Measurements from ENCODE around the gene TLE6.
"Not testable (repeated sequence)": the region's sequence is repeated elsewhere in the genome, so short reads cannot be mapped to it uniquely, and the experiment has no call there.

The TLE6 gene

GRCh38 chr19:2977001-2977745, at the start of gene TLE6:
TSS of gene TLE6 (plus strand) at chr19:2977564. CDS start at chr19:2978234, 670 bp downstream.
- DNase-seq (ENCODE audit: low spot score) = peak; percentile 95

GRCh38 chr19:2933490-2933910, 43.9 kb upstream of the TLE6 start:
- DNase-seq (ENCODE audit: low spot score) = no peak

GRCh38 chr19:2935863-2936262, 41.5 kb upstream of the TLE6 start:
- not testable (repeated sequence) for DNase-seq (ENCODE audit: low spot score)

GRCh38 chr19:2942928-2943640, 34.3 kb upstream of the TLE6 start:
- no peak for DNase-seq (ENCODE audit: low spot score)

- DNase-seq (ENCODE audit: low spot score) = no peak
Measured at GRCh38 chr19:2944403-2944774, 33.0 kb upstream of the TLE6 start.

- DNase-seq (ENCODE audit: low spot score) = peak; percentile 99
Measured at GRCh38 chr19:2944775-2945574, 32.4 kb upstream of the TLE6 start, which contains the start of gene ZNF77. TSS of gene ZNF77 (minus strand) at chr19:2944971. CDS start at chr19:2944840, 131 bp downstream.

GRCh38 chr19:2945575-2946184, 31.7 kb upstream of the TLE6 start:
- DNase-seq (ENCODE audit: low spot score) = no peak

GRCh38 chr19:2949939-2950285, 27.5 kb upstream of the TLE6 start:
- peak; percentile 35 for DNase-seq (ENCODE audit: low spot score)

- DNase-seq (ENCODE audit: low spot score) = peak; percentile 100
Measured at GRCh38 chr19:2950286-2951124, 26.9 kb upstream of the TLE6 start.

- no peak for DNase-seq (ENCODE audit: low spot score)
Measured at GRCh38 chr19:2952953-2953481, 24.3 kb upstream of the TLE6 start.

- DNase-seq (ENCODE audit: low spot score) = no peak
Measured at GRCh38 chr19:2957160-2957559, 20.2 kb upstream of the TLE6 start.

- DNase-seq (ENCODE audit: low spot score) = no peak
Measured at GRCh38 chr19:2960120-2960519, 17.2 kb upstream of the TLE6 start.

GRCh38 chr19:2962018-2962670, 15.2 kb upstream of the TLE6 start:
- DNase-seq (ENCODE audit: low spot score) = peak; percentile 88

- DNase-seq (ENCODE audit: low spot score) = no peak
Measured at GRCh38 chr19:2963122-2963521, 14.2 kb upstream of the TLE6 start.

- not testable (repeated sequence) for DNase-seq (ENCODE audit: low spot score)
Measured at GRCh38 chr19:2963631-2964030, 13.7 kb upstream of the TLE6 start.

- DNase-seq (ENCODE audit: low spot score) = no peak
Measured at GRCh38 chr19:2964874-2965273, 12.5 kb upstream of the TLE6 start.

- no peak for DNase-seq (ENCODE audit: low spot score)
Measured at GRCh38 chr19:2967972-2968371, 9.4 kb upstream of the TLE6 start.

GRCh38 chr19:2969104-2969504, 8.3 kb upstream of the TLE6 start:
- DNase-seq (ENCODE audit: low spot score) = no peak

- no peak for DNase-seq (ENCODE audit: low spot score)
Measured at GRCh38 chr19:2970201-2970835, 7.0 kb upstream of the TLE6 start.

GRCh38 chr19:2973229-2973628, 4.1 kb upstream of the TLE6 start:
- DNase-seq (ENCODE audit: low spot score) = no peak

Measured in COLO829 (cell line).